ENCODE results near the gene RAB26. TPM values are rescaled to one million over a fixed set of nuclear protein-coding genes. Genes with fewer than 3 reads are reported as not detected.
"Not testable (repeated sequence)": the region's sequence is repeated elsewhere in the genome, so short reads cannot be mapped to it uniquely, and the experiment has no call there.

Gene RAB26
- polyA plus RNA-seq, 1 experiment: 0.67 TPM

GRCh38 chr16:2109872-2110271 lies 38.6 kb upstream of the RAB26 start:
- peaks cover 22% of the 10 kb centered on the region for H3K36me3 ChIP-seq (ENCODE audit: control insufficient read depth, insufficient read depth, low read length)
- H3K4me3 ChIP-seq (ENCODE audit: low read depth, low read length); CTCF ChIA-PET; DNase-seq (ENCODE audit: low read depth); POLR2A ChIA-PET; H3K27me3 ChIP-seq (ENCODE audit: control insufficient read depth, insufficient read depth, low read length): not testable (repeated sequence)

GRCh38 chr16:2110332-2111008 lies 38.0 kb upstream of the RAB26 start:
- POLR2A ChIA-PET; CTCF ChIA-PET; H3K4me3 ChIP-seq (ENCODE audit: low read depth, low read length); H3K27me3 ChIP-seq (ENCODE audit: control insufficient read depth, insufficient read depth, low read length); DNase-seq (ENCODE audit: low read depth): not testable (repeated sequence)
- H3K36me3 ChIP-seq (ENCODE audit: control insufficient read depth, insufficient read depth, low read length): peaks cover 23% of the 10 kb centered on the region

DNA sequence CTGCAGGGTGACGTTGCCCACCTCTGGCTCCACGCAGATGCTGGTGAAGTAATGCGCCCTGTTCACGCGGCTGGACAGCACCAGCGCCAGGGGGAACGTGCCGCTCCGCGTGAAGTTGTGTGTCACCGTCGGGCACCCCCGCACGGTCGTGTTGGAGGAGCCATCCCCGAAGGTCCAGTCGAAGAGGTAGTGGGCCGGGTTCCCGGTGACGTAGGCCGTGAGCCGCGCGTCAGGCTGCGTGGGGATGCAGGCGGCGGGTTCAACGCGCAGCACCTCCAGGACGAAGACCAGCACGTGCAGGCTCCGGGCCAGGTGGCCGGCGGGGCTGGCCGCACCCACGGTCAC lies 37.4 kb upstream of the RAB26 start:
- POLR2A ChIA-PET; CTCF ChIA-PET; H3K4me3 ChIP-seq (ENCODE audit: low read depth, low read length); H3K27me3 ChIP-seq (ENCODE audit: control insufficient read depth, insufficient read depth, low read length); DNase-seq (ENCODE audit: low read depth): not testable (repeated sequence)
- peaks cover 22% of the 10 kb centered on the region for H3K36me3 ChIP-seq (ENCODE audit: control insufficient read depth, insufficient read depth, low read length)

- DNase-seq (ENCODE audit: low read depth); POLR2A ChIA-PET; H3K27me3 ChIP-seq (ENCODE audit: control insufficient read depth, insufficient read depth, low read length); CTCF ChIA-PET; H3K4me3 ChIP-seq (ENCODE audit: low read depth, low read length): not testable (repeated sequence)
- H3K36me3 ChIP-seq (ENCODE audit: control insufficient read depth, insufficient read depth, low read length): peaks cover 22% of the 10 kb centered on the region
These were observed 36.8 kb upstream of the RAB26 start for GRCh38 chr16:2111412-2112335.

DNA sequence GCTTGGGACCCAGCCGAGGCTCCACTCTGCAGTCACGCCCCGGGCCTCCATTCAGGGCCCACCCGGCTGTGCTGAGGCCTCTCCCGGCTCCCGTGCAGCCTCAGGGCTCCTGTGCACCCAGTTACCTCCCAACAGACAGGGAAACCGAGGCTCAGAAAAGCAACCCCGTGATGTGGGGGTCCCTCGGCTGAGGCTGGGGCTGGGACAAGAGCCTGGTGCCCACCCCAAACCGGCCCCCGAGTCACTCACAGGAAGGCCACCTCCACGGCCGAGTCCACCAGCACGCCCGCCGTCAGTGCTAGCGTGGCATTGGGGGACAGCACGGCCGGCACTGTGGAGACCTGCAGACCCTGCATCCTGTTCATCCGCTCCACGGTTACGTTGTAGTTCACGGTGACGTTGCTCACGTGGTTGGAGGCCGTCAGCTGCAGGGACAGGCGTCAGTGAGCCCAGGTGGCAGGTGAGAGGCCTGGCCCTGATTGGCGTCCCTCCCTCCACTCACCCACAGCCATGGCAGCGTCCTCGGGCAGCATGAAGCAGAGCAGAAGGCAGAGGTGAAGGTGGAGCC lies 35.8 kb upstream of the RAB26 start:
- H3K27me3 ChIP-seq (ENCODE audit: control insufficient read depth, insufficient read depth, low read length); DNase-seq (ENCODE audit: low read depth); CTCF ChIA-PET; H3K4me3 ChIP-seq (ENCODE audit: low read depth, low read length); POLR2A ChIA-PET: not testable (repeated sequence)
- H3K36me3 ChIP-seq (ENCODE audit: control insufficient read depth, insufficient read depth, low read length): peaks cover 22% of the 10 kb centered on the region

DNA sequence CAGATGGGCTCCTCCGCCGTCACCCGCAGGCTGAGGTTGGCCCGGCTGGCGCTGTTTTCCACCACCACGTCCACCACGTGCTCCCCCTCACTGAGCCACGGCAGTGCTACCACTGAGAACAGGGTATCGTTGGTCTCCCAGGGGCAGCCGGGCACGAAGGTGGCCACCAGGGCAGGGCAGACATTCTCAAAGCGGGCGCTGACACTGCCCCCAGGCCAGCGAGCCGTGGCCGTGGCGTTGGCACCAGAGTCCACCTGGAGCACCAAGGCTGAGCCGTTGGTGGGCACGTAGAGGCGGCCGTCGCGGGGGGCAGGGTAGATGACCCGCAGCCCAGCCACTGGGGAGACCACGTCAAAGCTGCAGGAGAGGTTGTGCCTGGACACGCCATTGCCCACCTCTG lies 34.2 kb upstream of the RAB26 start:
- POLR2A ChIA-PET; H3K4me3 ChIP-seq (ENCODE audit: low read depth, low read length); H3K27me3 ChIP-seq (ENCODE audit: control insufficient read depth, insufficient read depth, low read length); DNase-seq (ENCODE audit: low read depth); CTCF ChIA-PET: not testable (repeated sequence)
- peaks cover 16% of the 10 kb centered on the region for H3K36me3 ChIP-seq (ENCODE audit: control insufficient read depth, insufficient read depth, low read length)

DNA sequence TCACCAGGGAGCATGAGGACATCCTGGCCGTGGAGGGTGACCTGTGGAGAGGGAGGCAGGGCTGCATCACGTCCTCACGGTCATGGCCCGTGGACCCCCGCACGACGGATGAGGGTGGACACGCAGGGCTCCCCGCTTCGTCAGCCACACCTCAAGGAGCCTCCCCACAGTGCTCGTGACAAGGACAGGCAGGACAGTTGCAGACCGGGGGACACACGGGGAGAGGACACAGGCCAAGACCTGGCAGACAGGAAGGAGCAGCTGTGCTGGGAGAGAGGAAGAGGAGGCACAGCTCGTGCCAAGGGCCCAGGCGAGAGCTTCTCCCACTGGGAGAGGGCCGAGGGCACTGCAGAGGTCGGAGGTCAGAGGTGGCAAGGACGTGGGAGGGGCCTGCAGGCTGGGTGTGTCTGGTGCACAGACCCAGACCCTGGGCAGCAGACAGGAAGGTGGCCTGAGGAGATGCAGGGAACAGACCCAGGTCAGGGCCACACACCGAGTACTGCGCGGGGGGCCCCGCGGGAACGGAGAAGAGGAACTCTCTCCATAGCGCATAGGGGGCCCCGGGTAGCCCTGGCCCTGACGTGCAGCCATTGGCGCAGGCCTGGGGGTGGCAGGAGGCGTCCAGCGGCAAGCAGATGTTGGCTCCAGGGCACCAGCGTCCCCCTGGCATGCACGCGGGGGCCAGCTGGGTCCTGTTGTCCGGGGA lies 33.4 kb upstream of the RAB26 start:
- DNase-seq (ENCODE audit: low read depth); CTCF ChIA-PET; POLR2A ChIA-PET; H3K4me3 ChIP-seq (ENCODE audit: low read depth, low read length); H3K27me3 ChIP-seq (ENCODE audit: control insufficient read depth, insufficient read depth, low read length): not testable (repeated sequence)
- H3K36me3 ChIP-seq (ENCODE audit: control insufficient read depth, insufficient read depth, low read length): peaks cover 15% of the 10 kb centered on the region

- ChIA-PET CTCF (no interaction called here), POLR2A (no interaction called here)
- TF ChIP-seq, protein P1, sequence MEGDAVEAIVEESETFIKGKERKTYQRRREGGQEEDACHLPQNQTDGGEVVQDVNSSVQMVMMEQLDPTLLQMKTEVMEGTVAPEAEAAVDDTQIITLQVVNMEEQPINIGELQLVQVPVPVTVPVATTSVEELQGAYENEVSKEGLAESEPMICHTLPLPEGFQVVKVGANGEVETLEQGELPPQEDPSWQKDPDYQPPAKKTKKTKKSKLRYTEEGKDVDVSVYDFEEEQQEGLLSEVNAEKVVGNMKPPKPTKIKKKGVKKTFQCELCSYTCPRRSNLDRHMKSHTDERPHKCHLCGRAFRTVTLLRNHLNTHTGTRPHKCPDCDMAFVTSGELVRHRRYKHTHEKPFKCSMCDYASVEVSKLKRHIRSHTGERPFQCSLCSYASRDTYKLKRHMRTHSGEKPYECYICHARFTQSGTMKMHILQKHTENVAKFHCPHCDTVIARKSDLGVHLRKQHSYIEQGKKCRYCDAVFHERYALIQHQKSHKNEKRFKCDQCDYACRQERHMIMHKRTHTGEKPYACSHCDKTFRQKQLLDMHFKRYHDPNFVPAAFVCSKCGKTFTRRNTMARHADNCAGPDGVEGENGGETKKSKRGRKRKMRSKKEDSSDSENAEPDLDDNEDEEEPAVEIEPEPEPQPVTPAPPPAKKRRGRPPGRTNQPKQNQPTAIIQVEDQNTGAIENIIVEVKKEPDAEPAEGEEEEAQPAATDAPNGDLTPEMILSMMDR (IDR thresholded peaks at IDR 0.05; ENCODE audit: insufficient read depth, low read depth, low read length): no peak
- DNase-seq (ENCODE audit: low read depth): no peak
- H3K4me3 ChIP-seq (ENCODE audit: low read depth, low read length): no peak overlapping the region
- no peaks in the 10 kb centered on the region for H3K27me3 ChIP-seq (ENCODE audit: control insufficient read depth, insufficient read depth, low read length)
- H3K36me3 ChIP-seq (ENCODE audit: control insufficient read depth, insufficient read depth, low read length): peaks cover 15% of the 10 kb centered on the region
These were observed 32.8 kb upstream of the RAB26 start for GRCh38 chr16:2115591-2115973.

DNA sequence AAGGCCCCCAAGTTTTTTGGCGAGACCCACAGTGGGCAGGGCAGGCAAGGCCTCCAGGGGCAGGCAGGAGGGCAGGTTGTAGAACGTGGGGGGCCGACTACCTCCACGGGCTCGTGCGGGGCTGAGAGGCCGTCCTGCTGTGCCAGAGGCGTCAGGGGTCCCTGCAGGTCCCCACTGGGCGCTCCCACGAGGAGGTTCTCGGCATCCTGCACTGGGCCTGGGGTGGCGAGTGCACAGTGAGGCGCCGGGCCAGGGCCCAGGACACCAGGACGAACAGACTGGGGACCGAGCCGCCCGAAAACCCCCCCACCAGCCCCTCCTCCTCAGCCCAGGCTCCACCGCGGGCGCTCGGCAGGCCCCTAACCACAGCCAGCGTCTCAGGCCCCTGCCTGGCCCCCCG lies 32.0 kb upstream of the RAB26 start:
- POLR2A ChIA-PET; H3K27me3 ChIP-seq (ENCODE audit: control insufficient read depth, insufficient read depth, low read length); CTCF ChIA-PET; H3K4me3 ChIP-seq (ENCODE audit: low read depth, low read length); DNase-seq (ENCODE audit: low read depth): not testable (repeated sequence)
- H3K36me3 ChIP-seq (ENCODE audit: control insufficient read depth, insufficient read depth, low read length): peaks cover 11% of the 10 kb centered on the region

- POLR2A ChIA-PET; H3K36me3 ChIP-seq (ENCODE audit: control insufficient read depth, insufficient read depth, low read length); H3K27me3 ChIP-seq (ENCODE audit: control insufficient read depth, insufficient read depth, low read length); DNase-seq (ENCODE audit: low read depth); CTCF ChIA-PET; H3K4me3 ChIP-seq (ENCODE audit: low read depth, low read length): not testable (repeated sequence)
These were observed 31.1 kb upstream of the RAB26 start for GRCh38 chr16:2117341-2117740.

- DNase-seq (ENCODE audit: low read depth); H3K36me3 ChIP-seq (ENCODE audit: control insufficient read depth, insufficient read depth, low read length); H3K27me3 ChIP-seq (ENCODE audit: control insufficient read depth, insufficient read depth, low read length); CTCF ChIA-PET; H3K4me3 ChIP-seq (ENCODE audit: low read depth, low read length); POLR2A ChIA-PET: not testable (repeated sequence)
These were observed 30.3 kb upstream of the RAB26 start for GRCh38 chr16:2117960-2118722.
